K562 (cell line): ENCODE results near the gene PRPF6. TPM values are rescaled to one million over a fixed set of nuclear protein-coding genes. Genes with fewer than 3 reads are reported as not detected.
A peak's percentile ranks its signal among the peaks of the same experiment; 100 is the strongest.

Source experiments
- BACH1 ChIP-seq: fragments of 200-800 bp; sonication (Bioruptor generic); IDR thresholded peaks from 2 replicates; pipeline ENCODE4 v1.6.1; 2016; ENCODE audit warnings: missing genetic modification characterization, missing compliant biosample characterization
- CREM ChIP-seq: IDR thresholded peaks from 2 replicates; pipeline ENCODE4 v1.6.1; 2014; ENCODE audit warnings: antibody characterized with exemption, low read depth
- DMBX1 ChIP-seq: fragments of 250-450 bp; sonication (Bioruptor Pico); IDR thresholded peaks from 2 replicates; pipeline ENCODE4 v1.8.0; 2022; ENCODE audit warnings: inconsistent platforms, mild to moderate bottlenecking, moderate library complexity, borderline replicate concordance
- EHMT2 ChIP-seq: fragments of 450-650 bp; IDR thresholded peaks from 2 replicates; pipeline ENCODE4 v1.6.1; 2018; ENCODE audit warnings: antibody characterized with exemption
- ERF ChIP-seq: fragments of 450-650 bp; formaldehyde crosslinking; IDR thresholded peaks from 2 replicates; pipeline ENCODE4 v1.4.0; 2020; ENCODE audit warnings: mild to moderate bottlenecking, mixed read lengths
- HNRNPLL ChIP-seq: fragments of 200-400 bp; formaldehyde crosslinking; IDR thresholded peaks from 2 replicates; pipeline ENCODE4 v1.6.1; 2017; ENCODE audit warnings: low read length, low read depth, mild to moderate bottlenecking; ENCODE audit not compliant: poor library complexity, severe bottlenecking
- MXI1 ChIP-seq: IDR thresholded peaks from 2 replicates; pipeline ENCODE4 v1.6.1; 2011; ENCODE audit warnings: low read depth, mild to moderate bottlenecking, improper control_type of control experiment, low read length
- PHF21A ChIP-seq: fragments of 450-650 bp; IDR thresholded peaks from 2 replicates; pipeline ENCODE4 v1.6.1; 2017; ENCODE audit warnings: low read depth, borderline replicate concordance
- SIN3A ChIP-seq, 2 experiments: fragments of 150-350 bp in 1 of 2; IDR thresholded peaks; 2 replicates each; pipeline ENCODE4 v1.6.1; 2011 to 2016; ENCODE audit warnings: borderline replicate concordance in 2 of 2, low read depth in 2 of 2, low read length in 2 of 2, mild to moderate bottlenecking in 2 of 2, moderate library complexity in 2 of 2; ENCODE audit not compliant: control insufficient read depth in 1 of 2
- SIRT6 ChIP-seq: IDR thresholded peaks from one replicate; pipeline ENCODE4 v1.6.1; 2012; ENCODE audit warnings: low read depth, mild to moderate bottlenecking, control low read depth, inconsistent platforms, low read length, moderate library complexity
- ZBTB1 ChIP-seq: sonication (generic); formaldehyde crosslinking; IDR thresholded peaks from 2 replicates; pipeline ENCODE4 v1.8.1; 2023; ENCODE audit warnings: missing genetic modification reagents, low read depth, mild to moderate bottlenecking, borderline replicate concordance
- ZNF165 ChIP-seq: fragments of 250-450 bp; sonication (Bioruptor Pico); IDR thresholded peaks from 2 replicates; pipeline ENCODE4 v1.4.0; 2020; ENCODE audit warnings: borderline replicate concordance
- polyA plus RNA-seq, 8 experiments: library from polyadenylated mRNA; depleted of rRNA in 4 of 8; stranded (reverse) in 5 of 8; unstranded in 3 of 8; fragments of >200 nt; fragmentation: Nextera tagmentation in 2 of 8; fragmentation: Illumina TruSeq in 1 of 8; extraction: Ambion mirVana in 2 of 8; extraction: Trizol in 1 of 8; gene quantifications; 2 replicates each; pipeline versions ENCODE4 v1.2.1 to v1.2.3, GENCODE V29; 2011 to 2014; ENCODE audit warnings: inconsistent platforms in 1 of 8, missing spikeins in 1 of 8
- total RNA-seq, 7 experiments: library from RNA; depleted of rRNA in 6 of 7; stranded (reverse); fragments of >200 nt in 6 of 7; fragmentation: Illumina TruSeq in 2 of 7; extraction: Trizol in 2 of 7; gene quantifications; 2 replicates each; pipeline versions ENCODE4 v1.2.1 to v1.2.3, GENCODE V29; 2011 to 2021; ENCODE audit warnings: low replicate concordance in 1 of 7
- TF ChIP-seq, protein P1 (sequence below): fragments of 200-800 bp; sonication (Bioruptor generic); IDR thresholded peaks from 2 replicates; pipeline ENCODE4 v1.6.1; 2017; ENCODE audit warnings: missing genetic modification characterization, missing compliant biosample characterization
- TF ChIP-seq, protein P2 (sequence below): fragments of 450-650 bp; IDR thresholded peaks from one replicate; pipeline ENCODE4 v1.6.1; 2018; ENCODE audit warnings: mild to moderate bottlenecking, moderate library complexity; ENCODE audit not compliant: partially characterized antibody
- TF ChIP-seq, protein P3 (sequence below): fragments of 450-650 bp; formaldehyde crosslinking; IDR thresholded peaks from 2 replicates; pipeline ENCODE4 v1.4.0; 2022; ENCODE audit warnings: mild to moderate bottlenecking, moderate library complexity
- TF ChIP-seq, protein P4 (sequence below): sonication (generic); formaldehyde crosslinking; IDR thresholded peaks from 2 replicates; pipeline ENCODE4 v1.8.1; 2022; ENCODE audit warnings: missing genetic modification reagents
- TF ChIP-seq, protein P5 (sequence below): fragments of 250-450 bp; sonication (Bioruptor Pico); IDR thresholded peaks from 2 replicates; pipeline ENCODE4 v1.4.0; 2020; ENCODE audit warnings: mild to moderate bottlenecking
- TF ChIP-seq, protein P6 (sequence below), 2 experiments: fragments of 450-650 bp in 1 of 2; sonication (generic) in 1 of 2; formaldehyde crosslinking in 1 of 2; IDR thresholded peaks in 1 of 2; conservative IDR thresholded peaks in 1 of 2; 2 replicates each; pipeline versions ENCODE4 v1.6.1 to v1.8.1; 2016 to 2023; ENCODE audit warnings: mild to moderate bottlenecking in 2 of 2, moderate library complexity in 2 of 2, inconsistent platforms in 1 of 2, missing genetic modification reagents in 1 of 2

The PRPF6 gene
- total and polyA plus RNA-seq, 9 of the 15 experiments (the other 6 are each of a cell fraction or from before 2014, with no cell fraction given): 4.2 to 83.2 (median 59.9) TPM

DNA sequence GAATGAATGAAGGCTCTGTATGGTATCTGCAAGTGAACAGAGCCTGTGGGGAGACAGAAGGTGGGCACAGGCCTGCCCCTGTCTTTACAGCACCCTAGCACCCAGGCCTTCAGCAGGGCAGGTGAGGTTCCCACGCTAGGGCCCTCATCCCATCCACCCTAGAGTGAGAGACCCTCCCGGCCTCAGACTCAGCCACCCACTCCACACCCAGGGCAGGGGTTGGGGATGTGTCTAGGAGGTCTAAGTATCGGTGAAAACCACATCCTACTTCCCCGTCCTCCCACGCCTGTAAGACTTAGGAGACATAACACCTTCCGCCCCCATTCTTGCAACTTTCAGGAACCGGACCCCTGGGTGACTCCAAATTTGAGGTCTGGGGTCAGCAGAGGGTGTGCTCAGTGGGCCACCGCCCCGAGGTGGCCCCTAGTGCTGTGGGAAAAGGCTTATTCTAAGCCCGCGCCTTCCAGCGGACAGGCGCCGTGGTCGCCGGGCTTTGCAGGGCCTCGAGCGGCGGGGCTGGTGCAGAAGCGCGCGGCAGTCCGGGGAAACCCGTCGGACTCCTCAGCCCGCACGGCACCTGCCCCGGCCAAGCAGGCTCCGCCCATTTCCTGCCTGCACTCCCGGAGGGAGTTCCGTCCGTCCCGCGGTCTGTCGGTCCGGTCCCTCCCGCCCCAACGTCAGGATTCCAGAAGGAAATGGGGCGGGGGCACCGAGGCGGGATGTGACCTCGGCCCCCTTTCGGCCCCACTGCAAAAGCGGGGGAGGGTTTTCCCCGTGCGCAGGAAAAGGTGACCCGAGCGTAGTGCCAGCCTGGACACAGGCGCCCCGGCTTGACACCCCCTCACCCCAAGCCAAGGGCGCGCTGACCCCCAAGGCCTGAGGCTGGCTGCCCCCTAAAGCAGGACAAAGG, 2.4 kb upstream of the PRPF6 start (continued):
- TF ChIP-seq PHF21A (no peak), SIRT6 (no peak), MXI1 (no peak), ZNF165 (CRISPR knock-in tag) (no peak), BACH1 (tag) (no peak), ERF (CRISPR knock-in tag) (no peak), EHMT2 (no peak), CREM (peak; percentile 60; the same call in 1 of the 2 replicates), SIN3A (IDR thresholded peaks at IDR 0.05; ENCODE audit: borderline replicate concordance in 2 of 2, control insufficient read depth in 1 of 2, low read depth in 2 of 2, low read length in 2 of 2) (no peak), DMBX1 (CRISPR knock-in tag) (no peak), ZBTB1 (CRISPR knock-in tag) (no peak; the same call in 1 of the 2 replicates), HNRNPLL (peak; percentile 51)
- TF ChIP-seq, protein P1, sequence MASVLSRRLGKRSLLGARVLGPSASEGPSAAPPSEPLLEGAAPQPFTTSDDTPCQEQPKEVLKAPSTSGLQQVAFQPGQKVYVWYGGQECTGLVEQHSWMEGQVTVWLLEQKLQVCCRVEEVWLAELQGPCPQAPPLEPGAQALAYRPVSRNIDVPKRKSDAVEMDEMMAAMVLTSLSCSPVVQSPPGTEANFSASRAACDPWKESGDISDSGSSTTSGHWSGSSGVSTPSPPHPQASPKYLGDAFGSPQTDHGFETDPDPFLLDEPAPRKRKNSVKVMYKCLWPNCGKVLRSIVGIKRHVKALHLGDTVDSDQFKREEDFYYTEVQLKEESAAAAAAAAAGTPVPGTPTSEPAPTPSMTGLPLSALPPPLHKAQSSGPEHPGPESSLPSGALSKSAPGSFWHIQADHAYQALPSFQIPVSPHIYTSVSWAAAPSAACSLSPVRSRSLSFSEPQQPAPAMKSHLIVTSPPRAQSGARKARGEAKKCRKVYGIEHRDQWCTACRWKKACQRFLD: no peak
- TF ChIP-seq, protein P2, sequence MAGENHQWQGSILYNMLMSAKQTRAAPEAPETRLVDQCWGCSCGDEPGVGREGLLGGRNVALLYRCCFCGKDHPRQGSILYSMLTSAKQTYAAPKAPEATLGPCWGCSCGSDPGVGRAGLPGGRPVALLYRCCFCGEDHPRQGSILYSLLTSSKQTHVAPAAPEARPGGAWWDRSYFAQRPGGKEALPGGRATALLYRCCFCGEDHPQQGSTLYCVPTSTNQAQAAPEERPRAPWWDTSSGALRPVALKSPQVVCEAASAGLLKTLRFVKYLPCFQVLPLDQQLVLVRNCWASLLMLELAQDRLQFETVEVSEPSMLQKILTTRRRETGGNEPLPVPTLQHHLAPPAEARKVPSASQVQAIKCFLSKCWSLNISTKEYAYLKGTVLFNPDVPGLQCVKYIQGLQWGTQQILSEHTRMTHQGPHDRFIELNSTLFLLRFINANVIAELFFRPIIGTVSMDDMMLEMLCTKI: no peak
- TF ChIP-seq, protein P3, sequence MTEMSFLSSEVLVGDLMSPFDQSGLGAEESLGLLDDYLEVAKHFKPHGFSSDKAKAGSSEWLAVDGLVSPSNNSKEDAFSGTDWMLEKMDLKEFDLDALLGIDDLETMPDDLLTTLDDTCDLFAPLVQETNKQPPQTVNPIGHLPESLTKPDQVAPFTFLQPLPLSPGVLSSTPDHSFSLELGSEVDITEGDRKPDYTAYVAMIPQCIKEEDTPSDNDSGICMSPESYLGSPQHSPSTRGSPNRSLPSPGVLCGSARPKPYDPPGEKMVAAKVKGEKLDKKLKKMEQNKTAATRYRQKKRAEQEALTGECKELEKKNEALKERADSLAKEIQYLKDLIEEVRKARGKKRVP (CRISPR knock-in tag): no peak
- TF ChIP-seq, protein P4, sequence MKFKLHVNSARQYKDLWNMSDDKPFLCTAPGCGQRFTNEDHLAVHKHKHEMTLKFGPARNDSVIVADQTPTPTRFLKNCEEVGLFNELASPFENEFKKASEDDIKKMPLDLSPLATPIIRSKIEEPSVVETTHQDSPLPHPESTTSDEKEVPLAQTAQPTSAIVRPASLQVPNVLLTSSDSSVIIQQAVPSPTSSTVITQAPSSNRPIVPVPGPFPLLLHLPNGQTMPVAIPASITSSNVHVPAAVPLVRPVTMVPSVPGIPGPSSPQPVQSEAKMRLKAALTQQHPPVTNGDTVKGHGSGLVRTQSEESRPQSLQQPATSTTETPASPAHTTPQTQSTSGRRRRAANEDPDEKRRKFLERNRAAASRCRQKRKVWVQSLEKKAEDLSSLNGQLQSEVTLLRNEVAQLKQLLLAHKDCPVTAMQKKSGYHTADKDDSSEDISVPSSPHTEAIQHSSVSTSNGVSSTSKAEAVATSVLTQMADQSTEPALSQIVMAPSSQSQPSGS (CRISPR knock-in tag): no peak
- TF ChIP-seq, protein P5, sequence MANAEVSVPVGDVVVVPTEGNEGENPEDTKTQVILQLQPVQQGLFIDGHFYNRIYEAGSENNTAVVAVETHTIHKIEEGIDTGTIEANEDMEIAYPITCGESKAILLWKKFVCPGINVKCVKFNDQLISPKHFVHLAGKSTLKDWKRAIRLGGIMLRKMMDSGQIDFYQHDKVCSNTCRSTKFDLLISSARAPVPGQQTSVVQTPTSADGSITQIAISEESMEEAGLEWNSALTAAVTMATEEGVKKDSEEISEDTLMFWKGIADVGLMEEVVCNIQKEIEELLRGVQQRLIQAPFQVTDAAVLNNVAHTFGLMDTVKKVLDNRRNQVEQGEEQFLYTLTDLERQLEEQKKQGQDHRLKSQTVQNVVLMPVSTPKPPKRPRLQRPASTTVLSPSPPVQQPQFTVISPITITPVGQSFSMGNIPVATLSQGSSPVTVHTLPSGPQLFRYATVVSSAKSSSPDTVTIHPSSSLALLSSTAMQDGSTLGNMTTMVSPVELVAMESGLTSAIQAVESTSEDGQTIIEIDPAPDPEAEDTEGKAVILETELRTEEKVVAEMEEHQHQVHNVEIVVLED (CRISPR knock-in tag): no peak
- TF ChIP-seq, protein P6, sequence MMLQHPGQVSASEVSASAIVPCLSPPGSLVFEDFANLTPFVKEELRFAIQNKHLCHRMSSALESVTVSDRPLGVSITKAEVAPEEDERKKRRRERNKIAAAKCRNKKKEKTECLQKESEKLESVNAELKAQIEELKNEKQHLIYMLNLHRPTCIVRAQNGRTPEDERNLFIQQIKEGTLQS (IDR thresholded peaks at IDR 0.05): no peak
- TF ChIP-seq, protein P6 (CRISPR knock-in tag; conservative IDR thresholded peaks at IDR 0.05): no peak
